Astrocyte (in vitro differentiated cells and primary cell): ENCODE measurements around the gene PRSS50.

ENCODE experiments used
- EZH2 ChIP-seq: IDR thresholded peaks from 2 replicates; pipeline ENCODE4 v1.6.1; 2012; ENCODE audit warnings: mild to moderate bottlenecking, low read length, inconsistent platforms; ENCODE audit not compliant: insufficient read depth
- TF ChIP-seq, protein P1 (sequence below): IDR thresholded peaks from 2 replicates; pipeline ENCODE4 v1.5.1; 2011; ENCODE audit warnings: low read depth, mild to moderate bottlenecking, inconsistent platforms, low read length, moderate library complexity; ENCODE audit not compliant: insufficient read depth

DNA sequence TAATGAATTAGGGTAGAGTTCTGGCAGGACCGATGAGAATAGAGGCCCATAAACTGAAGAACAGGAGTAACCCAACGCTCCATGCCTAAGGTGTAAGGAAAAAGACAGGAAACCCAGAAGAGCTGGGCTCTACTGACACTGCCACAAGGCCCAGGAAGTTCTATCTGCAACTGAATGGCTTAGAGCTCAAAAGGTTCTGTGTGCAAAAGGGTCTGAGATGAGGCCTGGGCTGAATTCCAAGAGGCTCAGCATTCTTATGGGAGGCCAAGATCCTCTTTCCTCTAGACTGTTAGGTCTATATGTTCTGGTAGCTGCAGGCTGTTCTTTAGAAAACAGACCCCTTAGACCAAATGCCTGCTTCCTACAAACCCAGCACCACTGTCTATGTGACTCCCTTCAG lies 30.5 kb upstream of the PRSS50 start:
- TF ChIP-seq, protein P1, sequence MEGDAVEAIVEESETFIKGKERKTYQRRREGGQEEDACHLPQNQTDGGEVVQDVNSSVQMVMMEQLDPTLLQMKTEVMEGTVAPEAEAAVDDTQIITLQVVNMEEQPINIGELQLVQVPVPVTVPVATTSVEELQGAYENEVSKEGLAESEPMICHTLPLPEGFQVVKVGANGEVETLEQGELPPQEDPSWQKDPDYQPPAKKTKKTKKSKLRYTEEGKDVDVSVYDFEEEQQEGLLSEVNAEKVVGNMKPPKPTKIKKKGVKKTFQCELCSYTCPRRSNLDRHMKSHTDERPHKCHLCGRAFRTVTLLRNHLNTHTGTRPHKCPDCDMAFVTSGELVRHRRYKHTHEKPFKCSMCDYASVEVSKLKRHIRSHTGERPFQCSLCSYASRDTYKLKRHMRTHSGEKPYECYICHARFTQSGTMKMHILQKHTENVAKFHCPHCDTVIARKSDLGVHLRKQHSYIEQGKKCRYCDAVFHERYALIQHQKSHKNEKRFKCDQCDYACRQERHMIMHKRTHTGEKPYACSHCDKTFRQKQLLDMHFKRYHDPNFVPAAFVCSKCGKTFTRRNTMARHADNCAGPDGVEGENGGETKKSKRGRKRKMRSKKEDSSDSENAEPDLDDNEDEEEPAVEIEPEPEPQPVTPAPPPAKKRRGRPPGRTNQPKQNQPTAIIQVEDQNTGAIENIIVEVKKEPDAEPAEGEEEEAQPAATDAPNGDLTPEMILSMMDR = no peak
- TF ChIP-seq EZH2 = no peak
